Mesenchymal stem cell (in vitro differentiated cells and primary cell): ENCODE measurements around the gene ZFP3.
"Not testable (repeated sequence)": the region's sequence is repeated elsewhere in the genome, so short reads cannot be mapped to it uniquely, and the experiment has no call there.

Source experiments
- DNase-seq: peaks from one replicate; pipeline ENCODE4 v3.0.0-alpha.2; 2013
- H2AFZ ChIP-seq: one replicate; pipeline ENCODE4 v1.6.1; 2013; ENCODE audit warnings: low read depth, mild to moderate bottlenecking, control low read depth, inconsistent platforms, low read length, moderate library complexity
- H2AK5ac ChIP-seq: 2 replicates; pipeline ENCODE4 v1.6.1; 2013; ENCODE audit warnings: low read length, moderate library complexity, mild to moderate bottlenecking, inconsistent platforms; ENCODE audit not compliant: severe bottlenecking
- H2BK120ac ChIP-seq: one replicate; pipeline ENCODE4 v1.6.1; 2013; ENCODE audit warnings: low read depth, mild to moderate bottlenecking, inconsistent platforms, low read length, moderate library complexity
- H2BK12ac ChIP-seq, 2 experiments: one replicate each; pipeline ENCODE4 v1.6.1; 2013; ENCODE audit warnings: inconsistent platforms in 2 of 2, low read length in 2 of 2, mild to moderate bottlenecking in 2 of 2, moderate library complexity in 2 of 2, control low read depth in 1 of 2
- H2BK15ac ChIP-seq: one replicate; pipeline ENCODE4 v1.6.1; 2013; ENCODE audit warnings: mild to moderate bottlenecking, low read depth, inconsistent platforms; ENCODE audit not compliant: poor library complexity, severe bottlenecking
- H2BK5ac ChIP-seq: 2 replicates; pipeline ENCODE4 v1.6.1; 2013; ENCODE audit warnings: low read depth, mild to moderate bottlenecking, low read length, control low read depth, inconsistent platforms; ENCODE audit not compliant: poor library complexity, severe bottlenecking
- H3K14ac ChIP-seq, 2 experiments: one replicate each; pipeline ENCODE4 v1.6.1; 2013; ENCODE audit warnings: inconsistent platforms in 2 of 2, low read length in 2 of 2, control low read depth in 1 of 2, mild to moderate bottlenecking in 1 of 2, moderate library complexity in 1 of 2
- H3K18ac ChIP-seq, 2 experiments: one replicate each; pipeline ENCODE4 v1.6.1; 2013; ENCODE audit warnings: inconsistent platforms in 2 of 2, low read length in 2 of 2, control low read depth in 1 of 2, low read depth in 1 of 2, mild to moderate bottlenecking in 1 of 2
- H3K23ac ChIP-seq, 2 experiments: one replicate each; pipeline ENCODE4 v1.6.1; 2013; ENCODE audit warnings: inconsistent platforms in 2 of 2, low read length in 2 of 2, mild to moderate bottlenecking in 2 of 2, moderate library complexity in 2 of 2, control low read depth in 1 of 2
- H3K27ac ChIP-seq: 2 replicates; pipeline ENCODE4 v1.5.1; 2013; ENCODE audit warnings: mild to moderate bottlenecking, moderate library complexity, low read length, control low read depth, inconsistent platforms; ENCODE audit not compliant: poor library complexity, severe bottlenecking
- H3K27me3 ChIP-seq, 2 experiments: 2 replicates each; pipeline versions ENCODE4 v1.6.1 to v1.7.0; 2013; ENCODE audit warnings: low read length in 2 of 2, mild to moderate bottlenecking in 2 of 2, moderate library complexity in 2 of 2, control low read depth in 1 of 2, inconsistent platforms in 1 of 2; ENCODE audit not compliant: control insufficient read depth in 1 of 2, insufficient read depth in 1 of 2
- H3K36me3 ChIP-seq, 2 experiments: 2 replicates each; pipeline versions ENCODE4 v1.6.1 to v1.7.0; 2013; ENCODE audit warnings: low read length in 2 of 2, control low read depth in 1 of 2, inconsistent platforms in 1 of 2, low read depth in 1 of 2, mild to moderate bottlenecking in 1 of 2; ENCODE audit not compliant: insufficient read depth in 2 of 2, control insufficient read depth in 1 of 2
- H3K4ac ChIP-seq, 2 experiments: one replicate each; pipeline ENCODE4 v1.6.1; 2013; ENCODE audit warnings: inconsistent platforms in 2 of 2, low read length in 2 of 2, mild to moderate bottlenecking in 2 of 2, moderate library complexity in 2 of 2, control low read depth in 1 of 2, low read depth in 1 of 2
- H3K4me1 ChIP-seq: 2 replicates; pipeline ENCODE4 v1.6.1; 2013; ENCODE audit warnings: low read depth, low read length, control low read depth; ENCODE audit not compliant: control insufficient read depth, insufficient read depth
- H3K4me2 ChIP-seq: 2 replicates; pipeline ENCODE4 v1.6.1; 2013; ENCODE audit warnings: low read length, mild to moderate bottlenecking, inconsistent platforms; ENCODE audit not compliant: poor library complexity, severe bottlenecking
- H3K4me3 ChIP-seq, 2 experiments: 2 replicates each; pipeline versions ENCODE4 v1.5.1 to v1.7.0; 2013; ENCODE audit warnings: low read length in 2 of 2, mild to moderate bottlenecking in 2 of 2, control low read depth in 1 of 2, low read depth in 1 of 2; ENCODE audit not compliant: insufficient read depth in 1 of 2
- H3K79me1 ChIP-seq: replicated peaks from 2 replicates; pipeline ENCODE4 v1.6.1; 2013; ENCODE audit warnings: mild to moderate bottlenecking, control low read depth, low read length, inconsistent platforms; ENCODE audit not compliant: poor library complexity, severe bottlenecking
- H3K9ac ChIP-seq: 2 replicates; pipeline ENCODE4 v1.7.0; 2013; ENCODE audit warnings: mild to moderate bottlenecking, low read length, moderate library complexity
- H3K9me3 ChIP-seq: 2 replicates; pipeline ENCODE4 v1.7.0; 2013; ENCODE audit warnings: mild to moderate bottlenecking, low read length; ENCODE audit not compliant: control insufficient read depth
- H4K8ac ChIP-seq: one replicate; pipeline ENCODE4 v1.6.1; 2013; ENCODE audit warnings: inconsistent platforms, mild to moderate bottlenecking, low read length, moderate library complexity
- H4K91ac ChIP-seq: one replicate; pipeline ENCODE4 v1.6.1; 2013; ENCODE audit warnings: mild to moderate bottlenecking, low read length, inconsistent platforms
- WGBS: methylation state at CpG from one replicate; pipeline ENCODE4 v1.1.7; 2013; ENCODE audit warnings: mixed read lengths; 5-methylcytosine and 5-hydroxymethylcytosine counted together

Gene ZFP3

DNA sequence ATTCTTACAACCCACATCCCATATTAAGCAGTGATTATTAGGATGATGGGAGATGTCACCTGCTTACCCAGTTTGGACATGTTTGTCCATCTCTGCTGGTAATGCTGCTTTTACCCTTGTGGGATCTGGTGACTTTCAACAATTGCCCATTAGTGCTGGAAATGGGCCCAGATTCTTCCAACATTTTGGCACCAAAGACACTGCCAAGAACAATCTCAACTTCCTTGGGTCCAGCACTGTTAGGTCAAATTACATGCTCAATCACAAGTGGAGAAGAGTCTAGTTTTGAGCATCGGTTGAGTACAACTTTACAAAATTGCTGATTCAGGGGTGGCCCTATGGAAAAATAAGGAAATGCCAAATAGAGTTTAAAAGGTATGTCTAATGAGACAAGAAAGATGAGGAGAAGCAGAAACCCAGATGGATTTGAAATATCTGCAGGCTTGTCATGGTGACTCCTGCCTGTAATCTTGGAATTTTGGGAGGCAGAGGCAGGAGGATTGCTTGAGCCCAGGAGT is 13.0 kb upstream of the ZFP3 start:
- no peak overlapping the region for H3K18ac ChIP-seq
- no peak overlapping the region for H3K9ac ChIP-seq
- H3K4me1 ChIP-seq = no peaks in the 10 kb centered on the region
- H3K4ac ChIP-seq = no peak overlapping the region
- no peak overlapping the region for H2AFZ ChIP-seq
- H4K8ac ChIP-seq = no peak overlapping the region
- H3K27ac ChIP-seq = no peak overlapping the region
- H3K9me3 ChIP-seq = no peaks in the 10 kb centered on the region
- no peak overlapping the region for H4K91ac ChIP-seq
- no peak overlapping the region for H2BK5ac ChIP-seq
- no peak overlapping the region for H2AK5ac ChIP-seq
- DNase-seq = no peak
- peaks cover 4 to 5% of the 10 kb centered on the region in 2 experiments for H3K27me3 ChIP-seq
- H3K4me2 ChIP-seq = no peak overlapping the region
- no peaks in the 10 kb centered on the region for H3K36me3 ChIP-seq
- no peak overlapping the region for H3K23ac ChIP-seq
- 94% methylated on average over 1 of the region's 1 CpG for whole genome bisulfite sequencing
- H3K4me3 ChIP-seq = no peak overlapping the region
- H2BK120ac ChIP-seq = no peak overlapping the region
- no peak overlapping the region for H2BK15ac ChIP-seq
- H3K14ac ChIP-seq = no peak overlapping the region
- no peaks in the 10 kb centered on the region for H3K79me1 ChIP-seq
- no peak overlapping the region for H2BK12ac ChIP-seq

GRCh38 chr17:5068236-5068635 is 10.0 kb upstream of the ZFP3 start:
- Histone ChIP-seq H3K4me3 (no peak overlapping the region), H3K79me1 (no peaks in the 10 kb centered on the region), H3K4me2 (no peak overlapping the region), H3K4me1 (no peaks in the 10 kb centered on the region), H2BK120ac (no peak overlapping the region), H2AK5ac (no peak overlapping the region), H2BK5ac (no peak overlapping the region), H2BK15ac (no peak overlapping the region), H3K4ac (no peak overlapping the region), H4K8ac (no peak overlapping the region), H3K36me3 (no peaks in the 10 kb centered on the region), H3K14ac (no peak overlapping the region), H3K23ac (no peak overlapping the region), H3K18ac (no peak overlapping the region), H3K9ac (no peak overlapping the region), H3K27me3 (peaks cover 5 to 10% of the 10 kb centered on the region in 2 experiments), H3K27ac (no peak overlapping the region), H2AFZ (no peak overlapping the region), H2BK12ac (no peak overlapping the region), H3K9me3 (no peaks in the 10 kb centered on the region), H4K91ac (no peak overlapping the region)
- WGBS = 96% methylated on average over 3 of the region's 3 CpGs
- DNase-seq = no peak

DNA sequence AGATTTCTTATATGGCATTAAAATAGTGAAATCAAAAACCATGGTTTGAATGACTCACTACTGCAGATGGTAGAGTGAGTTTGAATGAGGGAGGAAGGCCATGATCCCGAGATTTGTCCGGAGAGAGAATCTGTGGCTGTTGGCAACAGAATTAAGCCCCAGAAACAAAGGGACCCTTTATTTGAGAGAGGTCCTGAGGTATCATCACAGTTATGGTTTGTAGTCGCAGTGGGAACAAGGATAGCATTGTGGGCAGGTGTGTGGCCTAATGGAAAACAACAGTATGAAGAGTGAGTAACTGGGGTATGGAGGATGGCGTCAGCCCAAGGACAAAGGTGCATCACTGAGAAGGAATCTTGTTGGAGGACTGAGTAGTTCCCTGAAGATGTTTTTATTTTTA is 8.5 kb upstream of the ZFP3 start:
- no peak overlapping the region for H2BK15ac ChIP-seq
- WGBS = 88% methylated on average over 4 of the region's 4 CpGs
- no peak overlapping the region for H3K18ac ChIP-seq
- no peak overlapping the region for H2BK12ac ChIP-seq
- H2AK5ac ChIP-seq = no peak overlapping the region
- H2AFZ ChIP-seq = no peak overlapping the region
- no peak overlapping the region for H2BK5ac ChIP-seq
- H4K8ac ChIP-seq = no peak overlapping the region
- H3K9me3 ChIP-seq = no peaks in the 10 kb centered on the region
- no peaks in the 10 kb centered on the region for H3K4me1 ChIP-seq
- H2BK120ac ChIP-seq = no peak overlapping the region
- H3K4ac ChIP-seq = no peak overlapping the region
- no peak overlapping the region for H4K91ac ChIP-seq
- no peak overlapping the region for H3K9ac ChIP-seq
- H3K36me3 ChIP-seq = no peaks in the 10 kb centered on the region
- no peaks in the 10 kb centered on the region for H3K79me1 ChIP-seq
- DNase-seq = no peak
- no peak overlapping the region for H3K4me2 ChIP-seq
- no peak overlapping the region for H3K27ac ChIP-seq
- no peak overlapping the region for H3K23ac ChIP-seq
- H3K4me3 ChIP-seq = no peak overlapping the region
- H3K14ac ChIP-seq = no peak overlapping the region
- peaks cover 5 to 16% of the 10 kb centered on the region in 2 experiments for H3K27me3 ChIP-seq

- H3K36me3 ChIP-seq, H3K9ac ChIP-seq, H4K8ac ChIP-seq, H2BK120ac ChIP-seq, H3K79me1 ChIP-seq, H3K4me1 ChIP-seq, H3K14ac ChIP-seq, H4K91ac ChIP-seq, H3K18ac ChIP-seq, H3K4me2 ChIP-seq, H2AFZ ChIP-seq, H2BK15ac ChIP-seq, DNase-seq, H3K4ac ChIP-seq, H3K4me3 ChIP-seq, H3K23ac ChIP-seq, H2BK12ac ChIP-seq, H3K9me3 ChIP-seq, H2AK5ac ChIP-seq: not testable (repeated sequence)
- peaks cover 0 to 20% of the 10 kb centered on the region in 2 experiments for H3K27me3 ChIP-seq
- H3K27ac ChIP-seq = peak overlapping the region; percentile 64
- H2BK5ac ChIP-seq = peak overlapping the region; percentile 5
- 76% methylated on average over 4 of the region's 5 CpGs for WGBS
These were observed 2.8 kb upstream of the ZFP3 start for GRCh38 chr17:5075472-5075871.
